ENCODE results near the gene RIMBP2.

RIMBP2 gene

DNA sequence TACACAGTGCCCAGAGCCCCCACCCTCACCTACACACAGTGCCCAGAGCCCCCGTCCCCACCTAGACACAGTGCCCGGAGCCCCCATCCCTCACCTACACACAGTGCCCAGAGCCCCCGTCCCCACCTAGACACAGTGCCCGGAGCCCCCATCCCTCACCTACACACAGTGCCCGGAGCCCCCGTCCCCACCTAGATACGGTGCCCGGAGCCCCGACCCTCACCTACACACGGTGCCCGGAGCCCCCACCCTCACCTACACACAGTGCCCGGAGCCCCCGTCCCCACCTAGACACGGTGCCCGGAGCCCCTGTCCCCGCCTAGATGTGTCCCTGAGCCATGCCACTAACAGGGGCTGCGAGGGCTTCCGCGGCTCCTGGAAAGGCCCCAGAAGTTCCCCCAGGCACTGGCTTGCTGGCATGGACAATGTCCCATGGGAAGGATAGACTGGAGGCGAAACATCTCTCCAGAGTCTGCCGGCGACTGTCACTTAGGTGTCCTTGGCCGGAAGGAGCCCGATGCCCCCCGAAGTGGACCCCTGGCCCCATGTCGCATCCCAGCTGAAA is 232.4 kb downstream of the RIMBP2 start:
- no peak for DNase-seq (ENCODE audit: low spot score)

DNA sequence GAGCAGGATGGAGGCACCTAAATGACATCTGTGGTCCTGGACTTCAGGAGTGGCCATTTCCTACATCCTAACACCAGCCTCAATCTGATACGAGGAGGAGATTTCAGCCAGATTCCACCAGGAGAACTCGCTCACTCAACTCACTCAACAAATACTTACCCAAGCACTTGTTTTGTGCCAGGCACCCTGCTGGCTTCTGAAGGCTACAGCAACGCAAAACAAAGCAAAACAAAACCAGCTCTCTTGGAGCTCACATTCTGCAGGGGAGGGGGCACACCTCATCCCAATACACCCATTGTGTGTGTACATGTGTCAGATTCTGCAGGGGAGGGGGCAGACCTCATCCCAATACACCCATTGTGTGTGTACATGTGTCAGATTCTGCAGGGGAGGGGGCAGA is 233.7 kb downstream of the RIMBP2 start:
- no peak for DNase-seq (ENCODE audit: low spot score)

DNA sequence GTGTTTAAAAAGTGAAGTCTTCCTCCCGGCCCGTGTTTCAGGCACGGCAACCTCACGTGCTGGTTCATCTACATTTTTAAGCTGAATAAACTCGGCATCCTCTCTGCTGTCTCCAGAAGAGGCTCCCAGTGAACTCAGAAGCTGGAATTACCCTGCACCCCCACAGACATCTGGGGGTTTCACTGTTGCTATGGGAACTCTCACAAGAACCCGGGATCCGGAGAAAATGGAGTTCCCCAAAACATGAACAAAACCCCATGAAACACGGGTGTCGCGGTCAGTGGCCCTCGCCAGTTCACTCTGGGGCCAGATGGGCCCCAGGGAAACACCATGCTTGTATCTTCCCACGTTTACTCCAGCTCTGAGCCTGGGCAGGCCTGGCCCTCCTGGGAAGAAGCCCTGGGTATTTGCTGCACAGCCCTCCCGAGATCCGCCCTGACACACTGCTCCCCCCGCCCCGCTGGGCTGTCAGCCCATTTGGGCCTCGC is 234.7 kb downstream of the RIMBP2 start:
- DNase-seq (ENCODE audit: low spot score): no peak

DNA sequence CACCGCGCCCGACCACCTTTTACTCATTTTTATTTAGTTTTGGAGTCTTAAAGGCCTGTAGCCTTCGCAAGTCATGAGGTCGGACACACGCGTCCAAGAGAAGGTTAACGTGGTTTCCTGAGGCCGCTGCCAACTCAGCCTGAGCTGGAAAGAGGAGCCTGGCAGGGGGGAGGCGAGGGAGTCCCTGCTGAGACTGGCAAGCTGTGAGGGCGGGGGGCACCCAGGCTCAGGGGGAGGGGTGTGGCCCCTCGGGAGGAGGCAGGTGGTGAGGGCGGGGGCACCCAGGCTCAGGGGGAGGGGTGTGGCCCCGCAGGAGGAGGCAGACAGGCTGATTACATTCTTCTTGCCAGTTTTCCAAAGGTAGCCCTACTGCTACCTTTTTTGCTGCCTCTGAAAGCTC is 235.2 kb downstream of the RIMBP2 start:
- DNase-seq (ENCODE audit: low spot score): no peak

DNA sequence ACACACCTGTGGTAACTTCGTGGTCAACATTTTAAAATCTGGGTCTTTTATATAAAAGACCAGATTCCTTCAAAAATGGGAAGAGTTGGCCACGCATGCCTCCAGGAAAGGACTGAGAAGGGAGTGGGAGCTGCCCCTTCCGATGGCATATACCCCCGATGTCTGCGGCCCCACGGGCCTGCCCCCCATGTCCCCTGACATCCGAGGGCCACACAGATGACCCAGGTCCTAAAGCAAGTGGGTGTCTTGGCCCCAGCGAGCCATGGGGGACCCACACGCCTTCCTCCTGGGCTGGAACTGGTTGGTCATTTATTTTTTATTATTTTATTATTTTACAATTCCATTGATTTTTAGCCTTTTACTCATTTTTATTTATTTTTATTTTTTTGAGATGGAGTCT is 235.9 kb downstream of the RIMBP2 start:
- no peak for DNase-seq (ENCODE audit: low spot score)

DNA sequence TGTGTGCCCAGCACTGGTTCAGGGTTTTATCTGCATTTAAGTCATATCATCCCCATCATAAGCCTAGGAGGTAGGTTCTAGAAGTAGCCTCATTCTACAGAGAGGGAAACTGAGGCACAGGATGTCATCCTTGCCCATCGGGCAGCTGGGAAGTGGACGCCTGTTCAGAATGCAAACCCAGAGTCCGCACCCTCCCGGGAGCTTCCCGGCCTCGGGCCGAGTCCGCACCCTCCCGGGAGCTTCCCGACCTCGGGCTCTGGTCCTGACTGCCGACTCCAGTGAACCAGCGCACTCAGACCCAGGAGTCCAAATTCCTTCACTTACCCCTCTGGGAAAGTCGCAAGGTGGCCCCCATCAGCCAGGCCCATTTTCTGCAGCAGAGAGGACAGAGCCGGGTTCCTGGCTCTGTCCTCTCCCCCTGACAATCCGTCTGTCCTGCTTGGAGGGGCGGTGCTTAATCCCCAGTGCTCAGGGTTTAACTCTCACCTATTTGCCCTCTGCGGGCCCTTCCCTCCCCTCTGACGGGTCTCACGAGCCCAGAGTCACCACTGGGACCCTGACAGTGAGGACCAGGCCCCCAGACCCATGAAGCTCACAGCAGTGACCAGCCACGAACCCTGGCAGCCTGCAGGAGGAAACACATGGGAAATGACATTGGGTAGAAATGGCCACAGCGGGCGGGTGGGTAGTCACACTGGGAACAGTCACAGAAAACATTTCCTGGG is 236.5 kb downstream of the RIMBP2 start:
- DNase-seq (ENCODE audit: low spot score): no peak

DNA sequence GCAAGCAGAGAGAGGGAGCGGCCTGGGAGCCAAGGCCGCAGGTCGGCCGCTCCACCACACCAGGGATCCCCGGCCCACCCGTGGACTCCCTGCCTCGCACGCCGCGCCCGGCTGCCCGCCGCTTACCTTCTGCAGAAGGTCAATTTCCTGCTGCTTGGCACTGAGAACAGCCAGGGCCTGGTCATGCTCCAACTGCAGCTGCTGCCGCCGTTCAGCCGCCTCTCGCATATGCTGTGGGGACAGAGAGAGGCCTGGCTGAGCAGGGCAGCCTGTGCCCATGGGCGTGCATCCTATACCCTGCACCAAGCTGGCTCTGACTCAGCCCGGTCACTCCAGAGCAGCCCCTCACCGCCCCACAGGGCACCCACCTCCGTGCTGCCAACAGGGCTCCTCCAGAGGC is 237.3 kb downstream of the RIMBP2 start:
- no peak for DNase-seq (ENCODE audit: low spot score)

DNA sequence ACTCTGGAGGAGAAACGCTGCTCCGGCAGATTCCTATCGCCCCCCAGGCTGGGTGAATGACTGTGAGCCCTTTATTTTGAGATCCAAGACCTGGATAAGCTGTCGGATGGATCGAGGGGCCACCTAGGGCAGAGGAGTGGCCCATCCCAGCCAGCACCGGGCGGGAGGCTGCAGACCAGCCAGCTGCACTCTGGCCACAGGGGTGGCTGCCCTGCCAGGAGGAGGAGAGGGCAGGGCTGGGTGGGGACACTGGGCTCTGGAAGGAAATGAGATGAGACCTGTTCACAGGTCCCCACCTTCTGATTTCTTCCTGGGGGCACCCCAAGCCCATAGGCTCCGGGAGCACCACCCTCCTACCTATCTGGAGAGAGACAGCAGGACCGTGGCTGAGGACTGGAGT is 238.4 kb downstream of the RIMBP2 start:
- no peak for DNase-seq (ENCODE audit: low spot score)

DNA sequence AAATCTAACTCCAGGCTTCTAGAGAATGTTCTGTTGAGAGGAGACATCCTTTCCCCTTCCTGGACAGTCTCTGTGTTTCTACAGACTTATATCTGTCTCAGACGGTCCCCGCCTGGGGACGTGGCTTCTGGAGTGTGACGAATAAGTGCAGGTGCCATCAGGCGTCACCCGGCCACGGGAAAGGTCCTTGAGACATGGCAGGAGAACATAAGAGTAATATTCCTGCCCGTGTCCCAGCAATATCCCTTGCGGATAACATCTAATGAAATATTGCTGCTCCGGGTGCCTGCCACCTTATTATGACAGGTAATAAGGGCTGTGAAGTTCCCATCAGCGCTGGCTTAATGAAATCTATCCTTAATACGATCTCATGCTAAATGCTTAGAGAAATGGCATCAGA is 238.8 kb downstream of the RIMBP2 start:
- no peak for DNase-seq (ENCODE audit: low spot score)

DNA sequence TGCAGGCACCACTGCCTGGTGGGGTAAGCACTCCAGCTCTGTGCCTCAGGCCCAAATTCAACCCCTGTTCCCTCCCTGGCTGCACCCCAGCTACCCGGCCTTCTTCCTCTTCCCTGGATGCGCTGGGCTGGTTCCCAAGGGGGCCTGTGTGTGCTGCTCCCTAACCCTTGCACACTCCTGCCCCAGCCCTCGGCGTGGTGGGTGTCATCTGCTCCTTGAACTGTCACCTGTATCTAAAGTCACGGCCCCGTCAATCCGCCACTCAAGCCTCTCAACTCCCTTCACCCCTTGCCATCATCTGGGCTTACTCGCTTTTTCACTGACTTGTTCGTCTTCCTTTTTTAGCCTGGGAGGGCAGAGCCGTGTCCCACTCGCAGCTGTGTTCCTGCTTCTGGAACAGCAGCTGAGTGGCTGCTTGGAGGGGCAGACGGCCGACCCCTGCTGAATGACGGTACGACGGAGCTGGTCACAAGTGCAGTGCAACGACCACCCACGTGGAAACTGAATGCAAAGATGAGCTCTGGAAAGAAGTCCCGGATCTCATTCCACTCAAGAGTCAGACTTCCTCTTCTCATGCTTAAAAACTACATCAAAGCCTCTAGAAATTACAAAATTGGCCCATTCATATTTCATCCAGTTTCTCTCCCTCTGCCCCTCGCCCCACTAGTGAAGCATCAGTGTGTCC is 239.5 kb downstream of the RIMBP2 start:
- no peak for DNase-seq (ENCODE audit: low spot score)

DNA sequence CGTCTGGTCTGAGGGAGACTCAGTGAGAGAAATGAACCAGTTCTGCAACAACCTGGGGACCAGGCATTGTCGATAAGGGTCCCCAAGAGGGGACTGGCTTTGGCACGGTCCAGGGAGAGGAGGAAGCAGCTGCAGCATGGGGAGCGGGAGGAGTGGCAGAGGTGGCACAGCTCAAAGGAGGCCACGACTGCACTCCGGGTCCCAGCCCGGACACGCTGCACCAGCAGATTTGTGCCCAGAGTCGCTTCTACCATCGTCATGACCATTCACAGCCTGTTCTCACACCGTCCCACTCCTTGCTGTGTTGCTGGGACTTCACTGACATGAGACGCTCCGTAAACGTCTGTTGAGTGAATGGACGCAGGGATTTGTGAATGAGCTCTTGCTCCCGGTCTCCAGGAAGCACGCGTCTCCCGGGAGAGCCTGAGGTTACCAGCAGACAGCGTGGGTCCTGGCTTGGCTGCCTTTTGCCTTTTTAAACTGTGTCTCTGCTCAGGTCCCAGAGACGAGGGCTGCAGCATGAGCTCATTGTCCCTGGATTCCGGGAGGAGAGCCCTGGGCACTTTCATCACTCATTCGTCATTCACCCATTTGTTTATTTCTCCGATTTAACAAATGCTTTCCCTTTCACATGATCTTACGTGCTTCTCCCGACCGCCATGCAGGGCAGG is 241.4 kb downstream of the RIMBP2 start:
- no peak for DNase-seq (ENCODE audit: low spot score)

DNA sequence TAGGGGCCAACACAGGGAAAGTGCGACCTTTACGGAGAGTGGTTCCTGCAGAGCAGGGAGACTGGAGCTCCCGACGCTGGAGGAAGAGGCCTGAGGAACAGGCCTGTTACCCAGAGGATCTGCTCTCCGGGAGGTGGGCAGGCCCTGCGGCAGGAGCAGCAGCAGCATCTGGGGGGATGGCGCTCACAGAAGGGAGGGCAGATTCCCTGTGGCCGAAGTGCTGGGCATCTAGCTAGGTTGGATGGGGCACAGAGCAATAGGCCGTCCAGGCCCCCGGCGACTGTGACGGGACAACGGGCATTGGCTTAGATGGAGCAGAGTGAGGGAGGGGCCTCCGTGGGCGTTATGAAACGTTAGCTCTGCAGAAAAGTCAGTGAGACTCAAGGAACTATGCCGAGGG is 242.8 kb downstream of the RIMBP2 start:
- DNase-seq (ENCODE audit: low spot score): no peak

DNA sequence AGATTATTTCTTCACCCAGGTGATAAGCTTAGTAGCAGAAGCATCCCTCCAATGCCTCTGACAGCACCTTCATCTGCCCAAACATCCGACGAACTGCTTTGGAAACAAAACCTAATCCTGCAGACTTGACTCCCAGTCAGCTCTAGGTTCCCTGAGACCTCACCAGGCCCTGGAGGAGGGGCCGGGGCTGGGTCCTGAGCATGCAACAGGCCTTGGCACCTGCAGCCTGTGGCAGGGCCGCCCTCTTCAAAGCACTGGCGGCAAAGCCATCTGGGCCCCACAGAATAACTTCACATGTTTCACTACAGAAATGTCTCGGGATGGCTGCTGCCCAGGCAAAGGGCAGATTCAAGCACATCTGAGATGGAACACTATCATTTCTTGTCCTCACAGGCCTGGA is 245.1 kb downstream of the RIMBP2 start:
- DNase-seq (ENCODE audit: low spot score): no peak

DNA sequence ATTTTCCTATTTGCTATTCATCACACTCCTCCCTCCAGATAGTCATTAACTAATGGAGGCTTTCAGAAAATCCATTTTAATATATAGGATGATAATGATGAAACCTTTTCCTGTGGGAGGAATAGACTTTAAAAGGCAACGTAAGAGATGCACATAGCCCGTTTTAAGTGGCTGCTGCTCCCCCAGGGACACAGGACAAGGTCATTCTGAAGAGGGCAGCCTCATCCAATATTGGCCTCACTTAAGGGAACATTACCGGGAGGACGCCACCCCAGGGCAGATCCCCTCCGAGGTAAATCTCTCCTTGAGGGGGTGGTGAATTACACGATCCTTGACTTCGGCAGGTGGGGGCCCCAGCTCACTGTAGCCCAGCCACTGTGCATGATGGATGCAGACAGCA is 246.5 kb downstream of the RIMBP2 start:
- no peak for DNase-seq (ENCODE audit: low spot score)

DNA sequence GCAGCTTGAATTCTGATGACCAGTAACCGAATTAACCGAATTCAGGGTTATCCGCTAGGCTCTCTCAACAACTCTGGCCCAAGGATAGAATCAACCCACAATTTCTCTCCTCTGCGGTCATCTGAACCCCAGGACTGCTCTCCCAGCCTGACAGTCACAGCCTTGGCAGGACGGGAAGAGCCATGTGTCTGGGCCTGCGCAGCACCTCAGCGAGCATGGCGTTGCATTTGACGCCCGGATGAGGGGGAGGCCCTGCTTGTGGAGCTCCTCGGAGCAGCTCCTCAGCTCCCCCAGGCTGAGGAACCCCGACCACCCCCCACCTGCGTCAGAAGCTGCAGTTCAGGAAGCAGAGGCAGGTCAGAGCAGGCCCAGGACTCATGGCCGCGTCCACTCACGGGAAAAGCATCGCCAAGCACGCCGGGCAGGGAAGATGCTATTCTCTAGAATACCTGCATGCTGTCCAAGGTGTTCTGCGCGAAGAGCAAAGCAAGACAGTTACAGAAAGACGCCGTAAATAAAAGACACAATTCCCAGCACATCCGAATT is 247.3 kb downstream of the RIMBP2 start:
- DNase-seq (ENCODE audit: low spot score): no peak

DNA sequence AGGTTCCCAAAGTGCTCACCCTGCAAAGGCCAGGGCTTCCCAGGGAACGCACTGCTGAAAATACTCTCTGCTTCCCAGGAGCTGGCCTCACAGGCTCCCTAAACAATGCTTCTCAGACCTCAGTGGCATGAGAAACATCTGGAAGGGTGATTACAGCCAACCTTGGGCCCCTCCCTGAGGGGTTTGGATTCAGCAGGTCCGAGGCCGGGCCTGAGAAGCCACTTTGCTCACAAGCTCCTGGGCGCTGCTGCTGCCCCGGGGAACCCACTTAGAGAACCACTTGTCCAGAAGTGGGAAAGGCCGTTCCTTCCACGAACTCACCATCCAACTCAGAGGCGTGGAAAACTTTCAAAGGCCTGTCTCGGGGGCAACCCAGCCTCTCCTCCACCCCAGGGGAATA is 247.9 kb downstream of the RIMBP2 start:
- no peak for DNase-seq (ENCODE audit: low spot score)

DNA sequence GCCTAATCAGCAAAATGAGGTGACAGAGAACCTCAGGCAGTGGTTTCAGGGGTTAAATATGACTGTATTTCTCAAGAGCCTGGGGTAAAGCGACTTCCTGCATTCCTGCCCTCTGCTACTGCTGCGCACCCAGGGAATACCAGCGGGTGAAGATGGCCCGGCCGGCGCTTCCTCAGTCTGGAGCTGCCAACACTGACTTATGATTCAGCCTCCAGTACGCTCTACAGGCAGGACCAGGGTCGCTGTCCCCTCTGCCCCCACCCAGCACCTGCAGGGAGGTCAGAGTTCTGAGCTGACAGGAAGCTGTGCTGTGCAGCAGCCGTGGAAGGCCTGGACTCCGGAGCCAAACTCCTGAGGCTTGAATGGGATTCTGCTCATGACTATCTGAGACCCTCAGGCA is 250.5 kb downstream of the RIMBP2 start:
- DNase-seq (ENCODE audit: low spot score): no peak

DNA sequence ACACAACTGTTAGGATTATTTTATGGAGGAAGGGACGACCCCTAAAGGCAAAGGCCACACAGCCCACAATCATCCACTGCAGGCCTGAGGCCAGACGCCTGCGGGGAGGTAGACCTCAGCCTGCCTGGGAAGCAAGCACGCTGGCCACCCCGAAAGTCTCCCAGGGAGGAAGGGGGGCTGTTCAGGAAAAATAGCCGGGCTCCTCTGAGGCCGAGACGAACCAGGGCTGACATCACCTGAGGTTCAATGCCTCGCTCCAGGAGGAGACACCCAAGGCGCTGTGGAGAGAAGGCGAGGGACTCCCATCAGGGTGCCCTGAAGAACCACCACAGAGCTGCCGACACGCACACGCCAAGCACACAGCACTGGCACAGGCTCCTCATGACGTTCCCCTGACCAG is 251.1 kb downstream of the RIMBP2 start:
- DNase-seq (ENCODE audit: low spot score): no peak

DNA sequence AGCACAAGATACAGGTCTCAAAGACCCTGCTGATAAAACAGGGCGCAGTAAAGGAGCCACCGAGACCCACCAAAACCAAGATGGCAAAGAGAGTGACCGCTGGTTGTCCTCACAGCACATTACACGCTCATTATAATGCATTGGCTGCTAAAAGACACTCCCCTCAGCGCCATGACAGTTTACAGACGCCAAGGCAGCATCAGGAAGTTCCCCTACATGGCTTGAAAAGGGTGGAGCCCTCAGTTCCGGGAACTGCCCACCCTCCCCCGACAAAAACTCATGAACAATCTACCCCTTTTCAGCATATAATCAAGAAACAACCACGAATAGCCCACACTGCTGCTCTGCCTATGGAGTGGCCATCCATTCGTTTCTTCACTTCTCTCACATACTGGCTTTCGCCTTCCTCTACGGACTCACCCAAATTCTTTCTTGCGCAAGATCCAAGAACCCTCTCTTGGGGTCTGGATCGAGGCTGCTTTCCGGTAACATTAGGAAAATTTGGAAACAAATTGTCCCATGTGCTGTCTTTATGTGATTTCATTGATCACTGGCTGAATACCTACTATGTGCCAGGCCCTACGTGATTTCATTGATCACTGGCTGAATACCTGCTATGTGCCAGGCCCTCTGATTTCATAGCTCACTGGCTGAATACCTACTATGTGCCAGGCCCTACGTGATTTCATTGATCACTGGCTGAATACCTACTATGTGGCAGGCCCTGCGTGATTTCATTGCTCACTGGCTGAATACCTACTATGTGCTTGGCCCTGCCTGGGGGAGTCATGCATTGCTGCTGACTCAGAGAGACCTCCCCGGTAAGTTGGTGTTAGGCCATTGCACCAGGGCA is 252.1 kb downstream of the RIMBP2 start:
- DNase-seq (ENCODE audit: low spot score): no peak

DNA sequence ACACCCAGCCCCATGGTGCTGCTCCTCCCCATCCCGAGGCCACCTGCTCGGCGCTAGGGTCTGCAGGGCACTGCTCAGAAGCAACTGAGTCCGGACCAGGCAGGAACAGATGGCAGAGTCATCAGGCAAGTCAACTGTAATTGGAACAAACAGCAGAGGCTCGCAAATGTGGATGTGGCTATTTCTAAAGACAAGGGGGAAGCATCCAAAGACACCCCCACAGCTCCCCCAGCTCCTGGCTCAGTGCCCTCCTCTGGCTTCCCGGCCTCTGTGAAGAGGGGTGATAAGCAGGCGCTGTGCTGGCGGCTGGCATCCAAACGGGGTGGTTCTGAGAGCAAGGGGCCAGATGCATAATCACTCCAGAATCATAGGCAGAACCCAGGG is 252.8 kb downstream of the RIMBP2 start:
- DNase-seq (ENCODE audit: low spot score): no peak

DNA sequence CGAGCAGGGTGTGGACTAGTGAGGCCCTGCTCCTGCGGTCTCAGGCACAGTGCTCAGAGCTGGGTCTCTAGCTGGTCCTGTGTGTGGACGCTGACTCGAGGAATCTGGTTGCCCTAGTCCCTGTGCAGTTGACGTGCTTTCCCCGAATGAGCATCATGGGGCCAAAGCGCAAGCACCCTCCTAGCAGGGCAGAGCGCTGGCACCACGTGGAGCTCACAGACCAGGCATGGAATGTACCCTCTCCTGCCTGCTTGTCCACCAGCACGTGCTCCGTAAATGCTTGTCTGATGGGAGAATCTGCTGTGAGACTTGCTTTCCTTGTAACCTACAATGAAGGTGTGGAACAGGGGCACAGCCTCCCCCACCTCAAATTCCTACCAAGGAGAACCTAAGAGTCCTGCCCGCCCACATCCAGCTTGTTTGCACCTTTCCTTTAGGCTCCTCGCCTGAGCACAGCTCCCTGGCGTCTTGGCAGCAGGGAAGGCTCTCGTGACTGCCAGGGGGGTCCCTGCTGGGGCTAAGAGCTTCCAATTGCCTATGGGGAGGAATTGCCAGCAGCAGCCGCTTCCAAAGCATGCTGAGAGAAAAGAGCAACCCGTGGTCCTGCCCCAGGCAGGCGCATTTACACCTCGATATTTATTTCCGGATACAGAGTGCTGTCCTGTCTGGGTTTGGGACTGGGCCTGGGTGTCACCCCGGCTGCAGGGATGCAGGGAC is 253.4 kb downstream of the RIMBP2 start:
- no peak for DNase-seq (ENCODE audit: low spot score)

Data from AG08396 (cell line).